ENCODE results near the gene HNRNPAB.
"Not testable (repeated sequence)": the region's sequence is repeated elsewhere in the genome, so short reads cannot be mapped to it uniquely, and the experiment has no call there.

Gene HNRNPAB

GRCh38 chr5:178229111-178229510 is 24.8 kb downstream of the HNRNPAB start:
- not testable (repeated sequence) for DNase-seq; H3K14ac ChIP-seq (ENCODE audit: low read length in 2 of 2); H2BK120ac ChIP-seq (ENCODE audit: low read depth, low read length); H3K4ac ChIP-seq (ENCODE audit: low read depth in 1 of 2, low read length in 2 of 2); H3K9me3 ChIP-seq (ENCODE audit: control insufficient read depth, low read length); H3K4me3 ChIP-seq (ENCODE audit: insufficient read depth in 1 of 2, low read depth in 1 of 2, low read length in 2 of 2); H2BK5ac ChIP-seq (ENCODE audit: low read depth, low read length, poor library complexity, severe bottlenecking); H3K27me3 ChIP-seq (ENCODE audit: control insufficient read depth in 1 of 2, insufficient read depth in 1 of 2, low read length in 2 of 2); H2BK15ac ChIP-seq (ENCODE audit: low read depth, poor library complexity, severe bottlenecking); H3K4me2 ChIP-seq (ENCODE audit: low read length, poor library complexity, severe bottlenecking); H4K91ac ChIP-seq (ENCODE audit: low read length); H2BK12ac ChIP-seq (ENCODE audit: low read length in 2 of 2); H3K18ac ChIP-seq (ENCODE audit: low read depth in 1 of 2, low read length in 2 of 2); H4K8ac ChIP-seq (ENCODE audit: low read length); H2AFZ ChIP-seq (ENCODE audit: low read depth, low read length); H3K9ac ChIP-seq (ENCODE audit: low read length); H3K27ac ChIP-seq (ENCODE audit: low read length, poor library complexity, severe bottlenecking); H2AK5ac ChIP-seq (ENCODE audit: low read length, severe bottlenecking); H3K23ac ChIP-seq (ENCODE audit: low read length in 2 of 2)
- Histone ChIP-seq H3K79me1 (replicated peaks; ENCODE audit: low read length, poor library complexity, severe bottlenecking) (peaks cover 53% of the 10 kb centered on the region), H3K4me1 (ENCODE audit: control insufficient read depth, insufficient read depth, low read depth, low read length) (peaks cover 27% of the 10 kb centered on the region), H3K36me3 (ENCODE audit: control insufficient read depth in 1 of 2, insufficient read depth in 2 of 2, low read depth in 1 of 2, low read length in 2 of 2) (peaks cover 48 to 56% of the 10 kb centered on the region in 2 experiments)
- WGBS = 97% methylated on average over 13 of the region's 13 CpGs

- WGBS = 97% methylated on average over 8 of the region's 10 CpGs
- Histone ChIP-seq H3K4me2 (ENCODE audit: low read length, poor library complexity, severe bottlenecking) (no peak overlapping the region), H4K8ac (ENCODE audit: low read length) (no peak overlapping the region), H3K18ac (ENCODE audit: low read depth in 1 of 2, low read length in 2 of 2) (no peak overlapping the region), H3K4me3 (ENCODE audit: insufficient read depth in 1 of 2, low read depth in 1 of 2, low read length in 2 of 2) (no peak overlapping the region), H3K9me3 (ENCODE audit: control insufficient read depth, low read length) (peaks cover 4% of the 10 kb centered on the region), H3K79me1 (replicated peaks; ENCODE audit: low read length, poor library complexity, severe bottlenecking) (peaks cover 46% of the 10 kb centered on the region), H4K91ac (ENCODE audit: low read length) (no peak overlapping the region), H2BK120ac (ENCODE audit: low read depth, low read length) (no peak overlapping the region), H2BK5ac (ENCODE audit: low read depth, low read length, poor library complexity, severe bottlenecking) (no peak overlapping the region), H3K4me1 (ENCODE audit: control insufficient read depth, insufficient read depth, low read depth, low read length) (peaks cover 22% of the 10 kb centered on the region), H3K4ac (ENCODE audit: low read depth in 1 of 2, low read length in 2 of 2) (no peak overlapping the region), H3K9ac (ENCODE audit: low read length) (peak overlapping the region; percentile 95), H3K14ac (ENCODE audit: low read length in 2 of 2) (no peak overlapping the region), H3K36me3 (ENCODE audit: control insufficient read depth in 1 of 2, insufficient read depth in 2 of 2, low read depth in 1 of 2, low read length in 2 of 2) (peaks cover 41 to 48% of the 10 kb centered on the region in 2 experiments), H2BK15ac (ENCODE audit: low read depth, poor library complexity, severe bottlenecking) (peak overlapping the region; percentile 12), H2AFZ (ENCODE audit: low read depth, low read length) (no peak overlapping the region), H3K23ac (ENCODE audit: low read length in 2 of 2) (peak overlapping the region in 1 of 2 experiments; percentile 57), H2AK5ac (ENCODE audit: low read length, severe bottlenecking) (no peak overlapping the region), H3K27ac (ENCODE audit: low read length, poor library complexity, severe bottlenecking) (no peak overlapping the region), H3K27me3 (ENCODE audit: control insufficient read depth in 1 of 2, insufficient read depth in 1 of 2, low read length in 2 of 2) (no peaks in the 10 kb centered on the region), H2BK12ac (ENCODE audit: low read length in 2 of 2) (no peak overlapping the region)
- DNase-seq = no peak
Observed at GRCh38 chr5:178229861-178230260, 25.5 kb downstream of the HNRNPAB start.

DNA sequence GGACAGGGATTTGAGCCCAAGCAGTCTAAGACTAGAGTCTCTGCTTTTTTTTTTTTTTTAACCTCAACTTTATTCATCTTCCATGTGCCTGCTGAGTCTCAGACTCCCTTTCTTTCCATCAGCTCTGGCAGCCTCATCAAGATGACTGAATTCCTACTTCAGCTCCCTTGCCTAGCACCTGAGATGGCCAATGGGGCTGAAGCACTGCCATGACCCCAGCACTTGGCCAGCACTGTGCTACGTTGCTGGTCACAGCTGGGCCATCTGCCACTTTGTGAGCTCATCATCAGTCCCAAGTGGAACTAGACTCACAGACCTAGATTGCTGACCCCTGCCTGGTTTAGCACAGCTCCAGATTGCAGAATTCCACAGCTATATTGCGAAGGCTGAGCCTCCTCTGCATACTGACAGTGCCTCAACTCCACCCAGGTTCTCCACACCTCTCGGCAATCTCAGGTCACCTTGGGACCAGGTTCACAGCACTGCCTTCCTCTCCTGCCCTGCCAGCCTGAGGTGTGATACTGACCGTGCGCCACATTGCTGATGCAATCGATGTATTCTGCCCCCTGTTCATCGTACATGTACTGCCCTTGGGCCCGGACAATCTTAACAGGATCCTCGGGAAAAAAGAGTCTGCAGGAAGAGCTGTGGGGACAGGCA is 26.7 kb downstream of the HNRNPAB start:
- no peak overlapping the region for H2BK5ac ChIP-seq (ENCODE audit: low read depth, low read length, poor library complexity, severe bottlenecking)
- no peak overlapping the region for H3K23ac ChIP-seq (ENCODE audit: low read length in 2 of 2)
- no peak overlapping the region for H2AK5ac ChIP-seq (ENCODE audit: low read length, severe bottlenecking)
- H2BK12ac ChIP-seq (ENCODE audit: low read length in 2 of 2) = no peak overlapping the region
- peak; percentile 65 for DNase-seq
- H3K9me3 ChIP-seq (ENCODE audit: control insufficient read depth, low read length) = peaks cover 4% of the 10 kb centered on the region
- no peak overlapping the region for H2BK15ac ChIP-seq (ENCODE audit: low read depth, poor library complexity, severe bottlenecking)
- 88% methylated on average over 9 of the region's 9 CpGs for WGBS
- peak overlapping the region in 1 of 2 experiments; percentile 89 for H3K4me3 ChIP-seq (ENCODE audit: insufficient read depth in 1 of 2, low read depth in 1 of 2, low read length in 2 of 2)
- no peak overlapping the region for H2AFZ ChIP-seq (ENCODE audit: low read depth, low read length)
- H3K14ac ChIP-seq (ENCODE audit: low read length in 2 of 2) = no peak overlapping the region
- H4K91ac ChIP-seq (ENCODE audit: low read length) = no peak overlapping the region
- H3K79me1 ChIP-seq (replicated peaks; ENCODE audit: low read length, poor library complexity, severe bottlenecking) = peaks cover 38% of the 10 kb centered on the region
- H4K8ac ChIP-seq (ENCODE audit: low read length) = no peak overlapping the region
- H3K4ac ChIP-seq (ENCODE audit: low read depth in 1 of 2, low read length in 2 of 2) = peak overlapping the region in 1 of 2 experiments; percentile 66
- H3K4me1 ChIP-seq (ENCODE audit: control insufficient read depth, insufficient read depth, low read depth, low read length) = peaks cover 22% of the 10 kb centered on the region
- H3K18ac ChIP-seq (ENCODE audit: low read depth in 1 of 2, low read length in 2 of 2) = no peak overlapping the region
- peak overlapping the region; percentile 84 for H3K4me2 ChIP-seq (ENCODE audit: low read length, poor library complexity, severe bottlenecking)
- peaks cover 37 to 40% of the 10 kb centered on the region in 2 experiments for H3K36me3 ChIP-seq (ENCODE audit: control insufficient read depth in 1 of 2, insufficient read depth in 2 of 2, low read depth in 1 of 2, low read length in 2 of 2)
- H2BK120ac ChIP-seq (ENCODE audit: low read depth, low read length) = no peak overlapping the region
- no peak overlapping the region for H3K27ac ChIP-seq (ENCODE audit: low read length, poor library complexity, severe bottlenecking)
- no peaks in the 10 kb centered on the region for H3K27me3 ChIP-seq (ENCODE audit: control insufficient read depth in 1 of 2, insufficient read depth in 1 of 2, low read length in 2 of 2)
- peak overlapping the region; percentile 95 for H3K9ac ChIP-seq (ENCODE audit: low read length)

DNA sequence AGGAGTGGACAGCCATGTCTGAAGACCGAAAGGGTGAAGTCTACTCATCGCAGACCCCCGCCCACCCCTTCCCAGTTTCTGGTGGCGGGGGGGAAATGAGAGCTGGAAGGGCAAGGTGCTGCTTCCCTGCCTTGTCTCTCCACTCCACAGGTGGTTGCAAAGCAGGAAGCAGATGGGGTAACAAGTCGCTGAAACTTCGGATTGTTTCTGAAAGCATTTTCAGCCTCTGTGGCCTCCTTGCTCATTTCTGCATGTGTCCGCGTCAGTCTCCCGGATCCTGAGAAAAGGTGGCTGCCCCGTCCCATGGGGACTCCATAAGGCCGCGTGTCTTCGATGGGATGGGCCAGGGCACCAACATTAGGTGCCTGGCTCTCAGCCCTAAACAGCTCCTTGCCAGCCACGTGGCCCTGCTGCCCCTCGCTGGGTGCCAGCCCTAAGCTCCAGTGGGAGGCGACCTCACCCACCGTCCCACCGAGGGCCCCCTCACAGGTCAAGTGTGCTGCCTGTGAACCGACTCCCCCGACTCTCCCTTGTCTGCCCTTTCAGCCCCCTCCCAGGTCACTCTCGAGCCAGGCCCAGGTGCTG is 27.3 kb downstream of the HNRNPAB start:
- Histone ChIP-seq H2BK12ac (ENCODE audit: low read length in 2 of 2) (peak overlapping the region in 1 of 2 experiments; percentile 24), H3K18ac (ENCODE audit: low read depth in 1 of 2, low read length in 2 of 2) (peak overlapping the region; percentile 40 to 93), H3K4ac (ENCODE audit: low read depth in 1 of 2, low read length in 2 of 2) (peak overlapping the region; percentile 20 to 35), H2BK5ac (ENCODE audit: low read depth, low read length, poor library complexity, severe bottlenecking) (no peak overlapping the region), H3K36me3 (ENCODE audit: control insufficient read depth in 1 of 2, insufficient read depth in 2 of 2, low read depth in 1 of 2, low read length in 2 of 2) (peaks cover 37% of the 10 kb centered on the region in 2 experiments), H3K14ac (ENCODE audit: low read length in 2 of 2) (peak overlapping the region in 1 of 2 experiments; percentile 94), H2AK5ac (ENCODE audit: low read length, severe bottlenecking) (no peak overlapping the region), H3K23ac (ENCODE audit: low read length in 2 of 2) (peak overlapping the region in 1 of 2 experiments; percentile 34), H2BK120ac (ENCODE audit: low read depth, low read length) (peak overlapping the region; percentile 56), H3K4me2 (ENCODE audit: low read length, poor library complexity, severe bottlenecking) (peak overlapping the region; percentile 84), H3K4me1 (ENCODE audit: control insufficient read depth, insufficient read depth, low read depth, low read length) (peaks cover 22% of the 10 kb centered on the region), H3K79me1 (replicated peaks; ENCODE audit: low read length, poor library complexity, severe bottlenecking) (peaks cover 34% of the 10 kb centered on the region), H3K9ac (ENCODE audit: low read length) (peak overlapping the region; percentile 95), H3K27me3 (ENCODE audit: control insufficient read depth in 1 of 2, insufficient read depth in 1 of 2, low read length in 2 of 2) (no peaks in the 10 kb centered on the region), H3K27ac (ENCODE audit: low read length, poor library complexity, severe bottlenecking) (peak overlapping the region; percentile 6), H4K8ac (ENCODE audit: low read length) (peak overlapping the region; percentile 86), H3K4me3 (ENCODE audit: insufficient read depth in 1 of 2, low read depth in 1 of 2, low read length in 2 of 2) (peak overlapping the region; percentile 66 to 89), H2AFZ (ENCODE audit: low read depth, low read length) (peak overlapping the region; percentile 7), H4K91ac (ENCODE audit: low read length) (peak overlapping the region; percentile 83), H2BK15ac (ENCODE audit: low read depth, poor library complexity, severe bottlenecking) (no peak overlapping the region), H3K9me3 (ENCODE audit: control insufficient read depth, low read length) (peaks cover 4% of the 10 kb centered on the region)
- DNase-seq = no peak
- WGBS = 50% methylated on average over 21 of the region's 21 CpGs

All from mesenchymal stem cell (in vitro differentiated cells and primary cell).